ENCODE data around the gene APLP1.
A peak's percentile ranks its signal among the peaks of the same experiment; 100 is the strongest.

The APLP1 gene

GRCh38 chr19:35852029-35852780 lies 16.2 kb upstream of the APLP1 start, which contains the start of gene NPHS1:
TSS of gene NPHS1 (minus strand) at chr19:35852504. CDS start at chr19:35851837, 667 bp downstream.
- no peak within 1 kb of the TSS for H3K4me3 ChIP-seq (replicated peaks in 1 of 2; ENCODE audit: low read depth in 2 of 2, low read length in 2 of 2)
- TF ChIP-seq CTCF (IDR thresholded peaks at IDR 0.05; ENCODE audit: low read depth, low read length), result no peak
- DNase-seq (ENCODE audit: low read depth in 2 of 2), result no peak

GRCh38 chr19:35853038-35853756 lies 15.2 kb upstream of the APLP1 start:
- no peak for DNase-seq (ENCODE audit: low read depth in 2 of 2)
- H3K4me3 ChIP-seq (replicated peaks in 1 of 2; ENCODE audit: low read depth in 2 of 2, low read length in 2 of 2), result no peak overlapping the region
- TF ChIP-seq CTCF (IDR thresholded peaks at IDR 0.05; ENCODE audit: low read depth, low read length), result no peak

GRCh38 chr19:35856546-35857149 lies 11.7 kb upstream of the APLP1 start, which contains the start of gene KIRREL2:
TSS of gene KIRREL2 (plus strand) at chr19:35856911. CDS start at chr19:35857120, 209 bp downstream.
- H3K4me3 ChIP-seq (replicated peaks in 1 of 2; ENCODE audit: low read depth in 2 of 2, low read length in 2 of 2), result peak within 1 kb of the TSS; percentile 45 to 47
- no peak for TF ChIP-seq CTCF (IDR thresholded peaks at IDR 0.05; ENCODE audit: low read depth, low read length)
- no peak for DNase-seq (ENCODE audit: low read depth in 2 of 2)

GRCh38 chr19:35858311-35858710 lies 10.1 kb upstream of the APLP1 start:
- TF ChIP-seq CTCF (IDR thresholded peaks at IDR 0.05; ENCODE audit: low read depth, low read length), result no peak
- H3K4me3 ChIP-seq (replicated peaks in 1 of 2; ENCODE audit: low read depth in 2 of 2, low read length in 2 of 2), result no peak overlapping the region
- no peak for DNase-seq (ENCODE audit: low read depth in 2 of 2)

GRCh38 chr19:35859414-35859813 lies 9.0 kb upstream of the APLP1 start:
- DNase-seq (ENCODE audit: low read depth in 2 of 2), result no peak
- no peak for TF ChIP-seq CTCF (IDR thresholded peaks at IDR 0.05; ENCODE audit: low read depth, low read length)
- H3K4me3 ChIP-seq (replicated peaks in 1 of 2; ENCODE audit: low read depth in 2 of 2, low read length in 2 of 2), result no peak overlapping the region

- no peak overlapping the region for H3K4me3 ChIP-seq (replicated peaks in 1 of 2; ENCODE audit: low read depth in 2 of 2, low read length in 2 of 2)
- no peak for TF ChIP-seq CTCF (IDR thresholded peaks at IDR 0.05; ENCODE audit: low read depth, low read length)
- DNase-seq (ENCODE audit: low read depth in 2 of 2), result no peak
Measured at GRCh38 chr19:35860436-35860817, 7.9 kb upstream of the APLP1 start.
